ENCODE results near the gene DPF3.

The DPF3 gene

DNA sequence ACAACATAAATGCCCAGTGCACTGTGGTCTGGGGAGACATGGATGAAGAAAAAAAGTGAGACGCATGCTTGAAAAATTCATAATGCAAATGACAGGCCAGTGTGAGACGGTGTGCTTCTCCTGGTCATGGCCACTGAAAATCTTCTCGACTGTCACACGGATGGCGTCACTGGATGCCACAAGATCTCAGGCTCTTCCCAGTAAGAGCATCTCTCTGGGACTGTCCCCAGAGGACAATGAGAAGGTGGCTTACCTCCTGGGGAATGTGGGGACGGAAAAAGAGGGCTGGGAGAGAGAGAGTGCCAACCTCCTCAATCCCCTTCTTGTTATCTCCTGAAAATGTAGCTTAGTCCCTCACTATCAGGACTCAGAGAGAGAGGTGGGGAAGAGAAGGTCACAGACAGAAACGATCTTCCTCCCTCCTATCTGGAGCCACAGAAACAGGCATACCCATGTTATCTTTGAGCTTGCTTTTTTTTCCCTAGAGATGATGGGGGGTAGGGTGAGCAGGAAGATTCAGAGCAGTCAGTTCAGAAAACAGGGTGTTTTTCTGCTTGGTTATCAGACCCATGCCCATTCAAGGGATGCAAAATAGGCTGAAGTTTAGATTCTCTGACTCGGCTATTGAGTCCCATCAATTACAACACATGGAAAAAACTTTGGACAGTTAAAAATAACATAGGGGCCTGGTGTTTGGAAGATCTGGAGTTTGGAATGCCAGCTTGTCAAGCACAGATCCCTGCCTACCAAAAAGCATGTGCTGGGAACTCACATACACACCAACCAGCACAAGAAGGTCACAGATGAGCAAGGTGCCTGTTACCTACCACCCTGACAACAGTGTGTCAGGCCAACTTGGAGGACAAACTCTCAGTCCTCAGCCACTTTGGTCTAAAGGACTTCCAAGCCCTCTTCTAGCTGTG lies 24.2 kb downstream of the DPF3 start:
- Histone ChIP-seq H3K36me3 (replicated peaks; ENCODE audit: insufficient read depth, low read length) (no peaks in the 10 kb centered on the region), H3K9me2 (replicated peaks; ENCODE audit: insufficient read depth, low read length) (no peaks in the 10 kb centered on the region), H3K4me2 (ENCODE audit: low read depth, low read length) (no peak overlapping the region), H4K20me1 (ENCODE audit: insufficient read depth, low read length) (no peaks in the 10 kb centered on the region), H3K79me2 (ENCODE audit: low read length) (peaks cover 83% of the 10 kb centered on the region), H3K4me3 (ENCODE audit: low read length) (no peak overlapping the region), H3K27me3 (replicated peaks; ENCODE audit: insufficient read depth, low read length) (no peaks in the 10 kb centered on the region), H3K9ac (ENCODE audit: low read length) (no peak overlapping the region), H3F3A (ENCODE audit: insufficient read depth, low read length) (no peaks in the 10 kb centered on the region; the same call in 1 of the 2 replicates), H3K27ac (ENCODE audit: low read length) (no peak overlapping the region), H3K9me3 (replicated peaks; ENCODE audit: insufficient read depth, low read length) (no peaks in the 10 kb centered on the region), H2AFZ (ENCODE audit: low read length) (no peak overlapping the region), H3K4me1 (ENCODE audit: low read length) (peaks cover 11% of the 10 kb centered on the region; the same call in 1 of the 2 replicates)
- no peak for DNase-seq
- TF ChIP-seq EZH2 (optimal IDR thresholded peaks at IDR 0.05; ENCODE audit: low read depth, low read length) = no peak
- TF ChIP-seq EZH2phosphoT487 (IDR thresholded peaks at IDR 0.05; ENCODE audit: low read length) = no peak
- TF ChIP-seq, protein P1, sequence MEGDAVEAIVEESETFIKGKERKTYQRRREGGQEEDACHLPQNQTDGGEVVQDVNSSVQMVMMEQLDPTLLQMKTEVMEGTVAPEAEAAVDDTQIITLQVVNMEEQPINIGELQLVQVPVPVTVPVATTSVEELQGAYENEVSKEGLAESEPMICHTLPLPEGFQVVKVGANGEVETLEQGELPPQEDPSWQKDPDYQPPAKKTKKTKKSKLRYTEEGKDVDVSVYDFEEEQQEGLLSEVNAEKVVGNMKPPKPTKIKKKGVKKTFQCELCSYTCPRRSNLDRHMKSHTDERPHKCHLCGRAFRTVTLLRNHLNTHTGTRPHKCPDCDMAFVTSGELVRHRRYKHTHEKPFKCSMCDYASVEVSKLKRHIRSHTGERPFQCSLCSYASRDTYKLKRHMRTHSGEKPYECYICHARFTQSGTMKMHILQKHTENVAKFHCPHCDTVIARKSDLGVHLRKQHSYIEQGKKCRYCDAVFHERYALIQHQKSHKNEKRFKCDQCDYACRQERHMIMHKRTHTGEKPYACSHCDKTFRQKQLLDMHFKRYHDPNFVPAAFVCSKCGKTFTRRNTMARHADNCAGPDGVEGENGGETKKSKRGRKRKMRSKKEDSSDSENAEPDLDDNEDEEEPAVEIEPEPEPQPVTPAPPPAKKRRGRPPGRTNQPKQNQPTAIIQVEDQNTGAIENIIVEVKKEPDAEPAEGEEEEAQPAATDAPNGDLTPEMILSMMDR (IDR thresholded peaks at IDR 0.05; ENCODE audit: low read length) = no peak

- Histone ChIP-seq H3K36me3 (replicated peaks; ENCODE audit: insufficient read depth, low read length) (no peaks in the 10 kb centered on the region), H3K79me2 (ENCODE audit: low read length) (peaks cover 87% of the 10 kb centered on the region), H3F3A (ENCODE audit: insufficient read depth, low read length) (peaks cover 4% of the 10 kb centered on the region; the same call in 1 of the 2 replicates), H3K9ac (ENCODE audit: low read length) (no peak overlapping the region), H3K4me1 (ENCODE audit: low read length) (peaks cover 23% of the 10 kb centered on the region), H4K20me1 (ENCODE audit: insufficient read depth, low read length) (no peaks in the 10 kb centered on the region), H3K4me2 (ENCODE audit: low read depth, low read length) (no peak overlapping the region), H3K27me3 (replicated peaks; ENCODE audit: insufficient read depth, low read length) (no peaks in the 10 kb centered on the region), H2AFZ (ENCODE audit: low read length) (no peak overlapping the region), H3K9me2 (replicated peaks; ENCODE audit: insufficient read depth, low read length) (no peaks in the 10 kb centered on the region), H3K4me3 (ENCODE audit: low read length) (no peak overlapping the region), H3K9me3 (replicated peaks; ENCODE audit: insufficient read depth, low read length) (no peaks in the 10 kb centered on the region), H3K27ac (ENCODE audit: low read length) (no peak overlapping the region)
- TF ChIP-seq EZH2phosphoT487 (IDR thresholded peaks at IDR 0.05; ENCODE audit: low read length) = no peak
- TF ChIP-seq EZH2 (optimal IDR thresholded peaks at IDR 0.05; ENCODE audit: low read depth, low read length) = no peak
- TF ChIP-seq, protein P1 (IDR thresholded peaks at IDR 0.05; ENCODE audit: low read length) = no peak
- DNase-seq = no peak
These were observed 25.4 kb downstream of the DPF3 start for GRCh38 chr14:72868500-72868899.

- H3K27me3 ChIP-seq (replicated peaks; ENCODE audit: insufficient read depth, low read length) = no peaks in the 10 kb centered on the region
- no peak overlapping the region for H3K27ac ChIP-seq (ENCODE audit: low read length)
- H3K9ac ChIP-seq (ENCODE audit: low read length) = no peak overlapping the region
- H4K20me1 ChIP-seq (ENCODE audit: insufficient read depth, low read length) = no peaks in the 10 kb centered on the region
- H3F3A ChIP-seq (ENCODE audit: insufficient read depth, low read length) = peaks cover 4% of the 10 kb centered on the region; the same call in 1 of the 2 replicates
- H3K4me3 ChIP-seq (ENCODE audit: low read length) = no peak overlapping the region
- H2AFZ ChIP-seq (ENCODE audit: low read length) = no peak overlapping the region
- H3K9me3 ChIP-seq (replicated peaks; ENCODE audit: insufficient read depth, low read length) = no peaks in the 10 kb centered on the region
- H3K36me3 ChIP-seq (replicated peaks; ENCODE audit: insufficient read depth, low read length) = no peaks in the 10 kb centered on the region
- no peak for TF ChIP-seq EZH2phosphoT487 (IDR thresholded peaks at IDR 0.05; ENCODE audit: low read length)
- TF ChIP-seq EZH2 (optimal IDR thresholded peaks at IDR 0.05; ENCODE audit: low read depth, low read length) = no peak
- TF ChIP-seq, protein P1 (IDR thresholded peaks at IDR 0.05; ENCODE audit: low read length) = no peak
- H3K9me2 ChIP-seq (replicated peaks; ENCODE audit: insufficient read depth, low read length) = no peaks in the 10 kb centered on the region
- peaks cover 33% of the 10 kb centered on the region for H3K4me1 ChIP-seq (ENCODE audit: low read length)
- DNase-seq = no peak
- H3K4me2 ChIP-seq (ENCODE audit: low read depth, low read length) = no peak overlapping the region
- peaks cover 93% of the 10 kb centered on the region for H3K79me2 ChIP-seq (ENCODE audit: low read length)
These were observed 29.1 kb downstream of the DPF3 start for GRCh38 chr14:72864712-72865365.
